ENCODE measurements around the gene CNN2. TPM values are rescaled to one million over a fixed set of nuclear protein-coding genes. Genes with fewer than 3 reads are reported as not detected.
A peak's percentile ranks its signal among the peaks of the same experiment; 100 is the strongest.

The CNN2 gene
- total RNA-seq (2014; rRNA removed; shearing (Covaris generic)) = 11.7 and 12.1 TPM in 2 replicates
- polyA plus RNA-seq (2015; cell fraction: cytosol; rRNA removed) = 22.2 and 23.9 TPM in 2 replicates
- polyA plus RNA-seq (2015; cell fraction: nucleus; rRNA removed) = 5.0 and 5.9 TPM in 2 replicates

- DNase-seq (ENCODE audit: low read depth, low spot score) = peak; percentile 43
- in situ Hi-C loops (cut with HindIII; ENCODE audit: low pct_unique_long_range_greater_than_20kb, low sequenced_read_pairs) = no loop called here
Measured at GRCh38 chr19:1025960-1026782, at the start of gene CNN2. Gene CNN2 (plus strand): TSS chr19:1026608. CDS start chr19:1026662, 54 bp downstream.

DNA sequence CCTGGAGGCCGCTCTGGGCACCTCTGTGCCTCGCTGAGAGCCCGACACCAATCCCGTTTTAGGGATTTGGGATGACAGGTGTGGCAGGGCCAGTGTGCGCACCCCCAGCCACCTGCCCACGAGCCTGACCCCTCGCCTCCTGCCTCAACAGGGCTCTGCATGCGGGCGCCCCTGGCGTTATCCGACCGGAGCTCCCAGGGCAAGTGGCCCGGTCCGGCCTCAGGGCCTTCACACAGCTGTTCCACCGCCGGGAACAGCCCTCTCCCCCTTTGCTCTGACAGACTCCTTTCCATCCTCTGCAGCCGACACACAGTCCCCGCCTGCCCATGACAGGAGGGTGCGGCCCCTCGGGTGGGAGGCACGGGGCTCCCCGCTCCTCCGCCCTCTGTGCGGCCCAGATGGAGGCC, 49.3 kb upstream of the CNN2 start:
- no peak for DNase-seq (ENCODE audit: low read depth, low spot score)
- in situ Hi-C loops (cut with HindIII; ENCODE audit: low pct_unique_long_range_greater_than_20kb, low sequenced_read_pairs) = no loop called here

- in situ Hi-C loops (cut with HindIII; ENCODE audit: low pct_unique_long_range_greater_than_20kb, low sequenced_read_pairs) = no loop called here
Measured at GRCh38 chr19:979318-979741, 47.1 kb upstream of the CNN2 start.

DNA sequence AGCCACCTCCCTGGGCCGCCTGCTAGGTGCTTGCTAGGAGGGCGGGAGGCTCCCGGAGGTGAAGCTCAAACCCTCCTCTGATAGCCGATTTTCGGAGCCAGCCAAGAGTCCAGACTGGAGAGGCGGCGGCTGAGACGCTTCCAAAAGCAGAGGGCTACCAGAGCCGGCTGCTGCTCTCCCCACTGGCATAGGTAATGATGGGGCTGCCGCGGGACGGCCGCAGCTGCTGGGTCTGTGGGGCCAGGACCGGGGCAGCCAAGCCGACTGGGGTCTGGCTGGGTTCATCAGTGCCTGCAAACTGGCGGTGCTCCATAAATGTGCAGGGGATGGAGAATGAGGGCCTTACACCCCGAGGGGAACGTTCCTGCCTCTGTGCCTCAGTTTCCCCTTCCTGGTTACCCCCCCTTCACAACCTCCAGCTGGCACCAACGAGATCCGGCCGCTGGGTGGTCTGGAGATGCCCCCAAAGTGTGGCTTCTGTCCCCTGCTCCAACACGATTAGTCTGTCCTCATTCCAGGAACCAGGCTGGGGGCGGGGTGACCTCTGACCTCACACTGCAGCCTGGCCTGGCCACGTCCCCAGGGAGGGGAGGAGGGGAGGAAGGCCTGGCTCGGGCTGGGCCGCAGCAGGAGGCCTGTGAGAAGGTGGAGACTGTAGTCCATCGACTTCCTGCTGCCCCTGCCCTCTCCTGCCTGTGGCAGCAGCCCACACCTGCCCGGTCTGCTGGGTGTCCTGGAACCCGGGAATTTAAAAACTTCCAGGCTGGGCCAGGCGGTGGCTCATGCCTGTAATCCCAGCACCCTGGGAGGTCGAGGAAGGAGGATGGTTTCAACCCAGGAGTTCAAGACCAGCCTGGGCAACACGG, 46.0 kb upstream of the CNN2 start:
- in situ Hi-C loops (cut with HindIII; ENCODE audit: low pct_unique_long_range_greater_than_20kb, low sequenced_read_pairs) = no loop called here

More at GRCh38 chr19:979318-979741, 47.1 kb upstream of the CNN2 start:
- DNase-seq (ENCODE audit: low read depth, low spot score) = no peak

DNA sequence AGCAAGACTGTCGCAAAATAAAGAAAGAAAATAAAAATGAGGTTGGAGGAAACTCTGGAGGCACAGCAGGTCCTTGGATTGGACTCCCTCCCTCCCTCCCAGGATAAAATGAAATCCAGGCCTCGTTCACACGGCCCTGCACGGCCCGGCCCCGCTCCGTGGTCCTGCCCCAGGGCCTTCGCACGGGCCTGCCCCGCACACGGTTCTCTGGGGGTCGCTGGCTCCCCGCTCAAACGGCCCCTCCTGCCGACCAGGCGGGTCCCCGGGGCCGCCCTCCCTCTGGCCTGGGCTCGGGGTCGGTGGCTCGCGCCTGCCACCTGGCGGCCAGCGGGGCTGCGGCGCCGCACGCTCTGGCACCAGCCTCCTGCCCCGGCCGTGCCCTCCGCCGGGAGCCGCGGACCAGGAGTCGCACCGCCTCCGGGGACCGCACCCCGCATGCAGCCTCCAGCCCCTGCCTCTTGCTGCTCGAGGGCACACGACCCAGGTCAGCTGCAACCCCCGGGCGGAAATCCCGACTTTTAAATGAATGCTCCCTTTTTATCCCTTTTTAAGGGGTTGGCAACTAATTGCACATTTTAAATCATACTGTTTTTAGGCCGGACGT, 43.7 kb upstream of the CNN2 start:
- peak; percentile 59 for DNase-seq (ENCODE audit: low read depth, low spot score)
- in situ Hi-C loops (cut with HindIII; ENCODE audit: low pct_unique_long_range_greater_than_20kb, low sequenced_read_pairs) = no loop called here

More for the DNA sequence above, 46.0 kb upstream of the CNN2 start:
- no peak for DNase-seq (ENCODE audit: low read depth, low spot score)

GRCh38 chr19:984165-984967, 42.0 kb upstream of the CNN2 start, which contains the start of gene WDR18:
Gene WDR18 (plus strand): TSS chr19:984345. CDS start chr19:984354, 9 bp downstream.
- in situ Hi-C loops (cut with HindIII; ENCODE audit: low pct_unique_long_range_greater_than_20kb, low sequenced_read_pairs) = no loop called here
- DNase-seq (ENCODE audit: low read depth, low spot score) = peak; percentile 86

- no peak for DNase-seq (ENCODE audit: low read depth, low spot score)
- in situ Hi-C loops (cut with HindIII; ENCODE audit: low pct_unique_long_range_greater_than_20kb, low sequenced_read_pairs) = no loop called here
Measured at GRCh38 chr19:986083-986482, 40.3 kb upstream of the CNN2 start.

DNA sequence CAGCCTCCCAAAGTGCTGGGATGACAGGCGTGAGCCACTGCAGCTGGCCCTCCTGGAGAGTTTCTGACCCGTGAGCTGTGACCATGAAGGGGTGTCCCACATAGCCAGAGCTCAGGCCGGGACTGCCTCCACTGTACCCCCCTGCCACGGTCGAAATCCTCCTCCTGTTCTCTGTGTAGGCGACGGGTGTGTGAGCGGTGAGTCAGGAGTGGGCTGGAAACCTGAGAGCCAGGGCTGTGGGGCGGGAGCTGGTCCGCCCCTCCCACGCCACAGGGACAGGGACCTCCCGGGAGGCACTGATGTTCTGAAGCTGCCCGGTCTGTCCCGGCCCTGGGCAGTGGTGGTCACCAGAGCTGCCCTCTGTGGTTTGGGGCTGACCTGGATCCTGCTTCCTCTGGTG, 38.3 kb upstream of the CNN2 start:
- no peak for DNase-seq (ENCODE audit: low read depth, low spot score)
- in situ Hi-C loops (cut with HindIII; ENCODE audit: low pct_unique_long_range_greater_than_20kb, low sequenced_read_pairs) = no loop called here

DNA sequence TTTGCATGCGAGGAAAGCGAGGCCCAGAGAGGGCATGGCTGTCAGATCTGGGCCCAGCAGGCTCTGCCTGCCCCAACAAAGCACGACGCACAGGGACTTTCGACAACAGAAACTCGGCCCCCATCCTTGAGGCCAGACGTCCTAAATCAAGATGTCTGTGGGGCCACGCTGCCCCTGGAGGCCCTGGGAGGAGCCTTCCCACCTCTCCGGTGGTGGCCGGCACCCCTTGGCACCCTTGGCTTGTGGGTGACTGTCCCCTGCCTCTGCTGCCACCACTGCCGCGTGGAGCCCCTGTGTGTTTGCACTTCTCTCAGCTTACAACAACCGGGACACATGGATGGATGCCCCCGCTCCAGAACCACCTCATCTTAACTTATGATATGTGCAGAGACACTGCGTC, 37.9 kb upstream of the CNN2 start:
- in situ Hi-C loops (cut with HindIII; ENCODE audit: low pct_unique_long_range_greater_than_20kb, low sequenced_read_pairs) = no loop called here
- no peak for DNase-seq (ENCODE audit: low read depth, low spot score)

- no peak for DNase-seq (ENCODE audit: low read depth, low spot score)
- in situ Hi-C loops (cut with HindIII; ENCODE audit: low pct_unique_long_range_greater_than_20kb, low sequenced_read_pairs) = no loop called here
Measured at GRCh38 chr19:989381-990081, 36.9 kb upstream of the CNN2 start.

DNA sequence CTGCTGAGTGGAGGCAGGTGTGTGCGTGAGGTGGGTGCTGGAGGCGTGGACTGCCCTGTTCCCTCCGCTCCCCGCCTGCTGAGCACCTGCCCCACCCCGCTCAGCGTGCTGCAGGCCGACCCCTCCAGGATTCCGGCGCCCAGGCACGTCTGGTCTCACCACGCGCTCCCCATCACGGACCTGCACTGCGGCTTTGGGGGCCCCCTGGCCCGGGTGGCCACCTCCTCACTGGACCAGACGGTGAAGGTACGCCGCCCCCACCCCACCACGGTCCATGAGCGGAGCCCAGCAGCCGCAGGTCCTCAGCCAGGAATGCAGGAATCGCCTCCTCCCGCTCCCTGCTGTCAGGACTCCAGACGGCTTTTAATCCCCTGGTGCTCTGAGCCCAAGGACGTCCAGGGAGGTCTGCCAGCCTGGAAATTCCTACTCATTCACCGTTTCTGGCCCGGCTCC, 36.3 kb upstream of the CNN2 start:
- in situ Hi-C loops (cut with HindIII; ENCODE audit: low pct_unique_long_range_greater_than_20kb, low sequenced_read_pairs) = no loop called here
- no peak for DNase-seq (ENCODE audit: low read depth, low spot score)

GRCh38 chr19:990746-991145, 35.7 kb upstream of the CNN2 start:
- DNase-seq (ENCODE audit: low read depth, low spot score) = no peak
- in situ Hi-C loops (cut with HindIII; ENCODE audit: low pct_unique_long_range_greater_than_20kb, low sequenced_read_pairs) = no loop called here

DNA sequence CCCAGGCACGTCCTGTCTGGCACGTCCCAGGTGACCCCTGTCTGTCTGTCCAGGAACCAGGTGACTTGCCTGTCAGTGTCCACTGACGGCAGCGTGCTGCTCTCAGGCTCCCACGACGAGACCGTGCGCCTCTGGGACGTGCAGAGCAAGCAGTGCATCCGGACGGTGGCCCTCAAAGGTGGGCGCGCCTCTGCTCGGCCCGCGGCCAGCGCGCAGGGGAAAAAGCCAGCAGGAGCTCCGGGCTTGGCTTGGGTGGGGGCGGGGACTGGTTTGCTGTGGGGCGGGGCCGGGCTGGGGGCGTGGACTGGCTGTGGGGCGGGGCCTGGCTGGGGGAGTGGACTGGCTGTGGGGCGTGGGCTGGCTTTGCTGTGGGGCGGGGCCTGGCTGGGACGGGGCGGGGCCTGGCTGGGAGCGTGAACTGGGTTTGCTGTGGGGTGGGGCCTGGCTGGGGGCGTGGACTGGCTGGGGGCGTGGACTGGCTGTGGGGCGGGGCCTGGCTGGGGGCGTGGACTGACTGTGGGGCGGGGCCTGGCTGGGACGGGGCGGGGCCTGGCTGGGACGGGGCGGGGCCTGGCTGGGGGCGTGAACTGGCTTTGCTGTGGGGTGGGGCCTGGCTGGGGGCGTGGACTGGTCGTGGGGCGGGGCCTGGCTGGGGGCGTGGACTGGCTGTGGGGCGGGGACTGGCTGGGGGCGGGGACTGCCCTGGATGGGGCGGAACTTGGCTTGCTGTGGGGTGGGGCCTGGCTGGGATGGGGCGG, 35.1 kb upstream of the CNN2 start:
- in situ Hi-C loops (cut with HindIII; ENCODE audit: low pct_unique_long_range_greater_than_20kb, low sequenced_read_pairs) = no loop called here
- DNase-seq (ENCODE audit: low read depth, low spot score) = peak; percentile 32

DNA sequence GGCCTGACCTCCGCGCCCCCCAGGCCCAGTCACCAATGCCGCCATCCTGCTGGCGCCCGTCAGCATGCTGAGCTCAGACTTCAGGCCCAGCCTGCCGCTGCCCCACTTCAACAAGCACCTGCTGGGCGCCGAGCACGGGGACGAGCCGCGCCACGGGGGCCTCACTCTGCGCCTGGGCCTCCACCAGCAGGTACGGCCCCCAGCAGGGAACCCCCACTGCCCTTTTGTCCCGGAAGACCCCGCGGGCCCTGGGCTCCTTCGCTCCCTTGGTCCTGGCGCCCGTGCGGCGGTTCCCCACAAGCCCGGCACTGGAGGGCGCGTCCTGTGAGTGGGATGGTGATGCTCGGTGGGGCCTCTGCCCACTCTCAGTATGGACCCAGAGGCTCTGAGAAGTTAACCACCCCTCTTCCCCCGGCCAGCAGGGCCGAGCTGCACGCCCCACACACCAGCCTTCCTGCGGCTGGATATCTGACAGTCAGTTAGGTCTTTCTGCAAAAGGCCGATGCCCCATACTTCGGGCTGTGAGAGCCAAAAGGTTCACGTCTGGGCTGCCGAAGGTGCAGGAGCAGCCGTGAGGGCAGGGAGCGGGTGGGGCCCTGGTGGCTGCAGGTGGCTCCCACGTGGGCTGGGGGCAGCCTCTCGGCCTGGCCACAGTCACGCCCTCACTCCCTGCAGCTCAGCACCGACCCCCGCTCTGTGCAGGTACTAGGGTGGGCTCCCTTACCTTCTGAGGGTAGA, 34.3 kb upstream of the CNN2 start:
- in situ Hi-C loops (cut with HindIII; ENCODE audit: low pct_unique_long_range_greater_than_20kb, low sequenced_read_pairs) = no loop called here
- DNase-seq (ENCODE audit: low read depth, low spot score) = no peak

DNA sequence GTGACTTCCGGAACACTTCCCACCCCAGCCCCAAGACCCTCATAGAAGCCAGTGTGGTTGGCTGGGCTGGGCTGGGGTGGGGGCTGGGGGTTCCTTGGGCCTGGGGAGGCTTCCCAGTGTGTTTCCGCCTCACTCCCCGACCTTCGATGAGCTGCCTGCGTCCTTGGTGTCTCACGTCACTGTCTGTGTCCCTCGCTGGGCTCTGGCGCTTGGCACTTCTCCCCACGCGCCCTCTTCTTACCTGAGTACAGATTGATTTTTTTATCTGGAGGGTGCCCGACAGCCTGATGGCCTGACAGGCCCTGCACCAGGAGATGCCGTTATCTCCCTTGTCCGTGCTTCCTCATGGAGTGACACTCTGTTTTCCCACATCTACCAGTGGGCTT, 33.7 kb upstream of the CNN2 start:
- in situ Hi-C loops (cut with HindIII; ENCODE audit: low pct_unique_long_range_greater_than_20kb, low sequenced_read_pairs) = no loop called here
- DNase-seq (ENCODE audit: low read depth, low spot score) = no peak

Measured in SK-MEL-5 (cell line).